Omental fat pad (tissue), 4 donors: ENCODE data around the gene MICU2. TPM values are rescaled to one million over a fixed set of nuclear protein-coding genes. Genes with fewer than 3 reads are reported as not detected.

ENCODE experiments used
- ATAC-seq: fragments of 150-250 bp; one replicate; pipeline ENCODE4 v1.9.1; 2016; ENCODE audit warnings: mild to moderate bottlenecking, moderate library complexity; ENCODE audit not compliant: low FRiP score
- DNase-seq: peaks from one replicate; pipeline ENCODE4 v3.0.0-alpha.2; 2019; ENCODE audit warnings: low spot score
- CTCF ChIP-seq, 3 donors: fragments of 450-650 bp; IDR thresholded peaks; one replicate each; pipeline ENCODE4 v1.5.1; 2016 to 2017; ENCODE audit warnings: antibody characterized with exemption in 3 of 3, mild to moderate bottlenecking in 3 of 3, moderate library complexity in 2 of 3
- total RNA-seq, 4 donors: library from RNA; depleted of rRNA; stranded (reverse); fragments of >200 nt; gene quantifications; one replicate each; pipeline ENCODE4 v1.1.0, GENCODE V29; 2016

Gene MICU2
- total RNA-seq, 4 donors from 2014 or later, result 46.2 to 53.1 (median 47.9) TPM

- DNase-seq (no peak), ATAC-seq (no peak)
- no peak for TF ChIP-seq CTCF (IDR thresholded peaks at IDR 0.05)
These were observed 28.2 kb upstream of the MICU2 start for GRCh38 chr13:21632196-21632595.

GRCh38 chr13:21625366-21625765, 21.4 kb upstream of the MICU2 start:
- no peak for TF ChIP-seq CTCF (IDR thresholded peaks at IDR 0.05)
- peak; percentile 78 for ATAC-seq

GRCh38 chr13:21620861-21621260, 16.9 kb upstream of the MICU2 start:
- DNase-seq, result no peak
- no peak for TF ChIP-seq CTCF (IDR thresholded peaks at IDR 0.05)

More at GRCh38 chr13:21625366-21625765, 21.4 kb upstream of the MICU2 start:
- DNase-seq, result no peak

GRCh38 chr13:21619633-21620220, 15.8 kb upstream of the MICU2 start:
- DNase-seq, result no peak
- TF ChIP-seq CTCF (IDR thresholded peaks at IDR 0.05), result no peak
- no peak for ATAC-seq

More at GRCh38 chr13:21620861-21621260, 16.9 kb upstream of the MICU2 start:
- no peak for ATAC-seq

- DNase-seq, result no peak
- ATAC-seq, result no peak
These were observed 12.9 kb upstream of the MICU2 start for GRCh38 chr13:21616880-21617279.

GRCh38 chr13:21616205-21616866, 12.4 kb upstream of the MICU2 start:
- ATAC-seq, result no peak
- TF ChIP-seq CTCF (IDR thresholded peaks at IDR 0.05), result no peak
- DNase-seq, result no peak

More at GRCh38 chr13:21616880-21617279, 12.9 kb upstream of the MICU2 start:
- no peak for TF ChIP-seq CTCF (IDR thresholded peaks at IDR 0.05)

GRCh38 chr13:21615427-21615826, 11.5 kb upstream of the MICU2 start:
- DNase-seq (no peak), ATAC-seq (no peak)
- TF ChIP-seq CTCF (IDR thresholded peaks at IDR 0.05), result no peak
